Measurements from ENCODE around the gene TMEM141. TPM values are rescaled to one million over a fixed set of nuclear protein-coding genes. Genes with fewer than 3 reads are reported as not detected.
"Not testable (repeated sequence)": the region's sequence is repeated elsewhere in the genome, so short reads cannot be mapped to it uniquely, and the experiment has no call there.

Gene TMEM141
- total RNA-seq, 4 donors from 2014 or later = 43.1 to 88.1 (median 70.9) TPM

DNA sequence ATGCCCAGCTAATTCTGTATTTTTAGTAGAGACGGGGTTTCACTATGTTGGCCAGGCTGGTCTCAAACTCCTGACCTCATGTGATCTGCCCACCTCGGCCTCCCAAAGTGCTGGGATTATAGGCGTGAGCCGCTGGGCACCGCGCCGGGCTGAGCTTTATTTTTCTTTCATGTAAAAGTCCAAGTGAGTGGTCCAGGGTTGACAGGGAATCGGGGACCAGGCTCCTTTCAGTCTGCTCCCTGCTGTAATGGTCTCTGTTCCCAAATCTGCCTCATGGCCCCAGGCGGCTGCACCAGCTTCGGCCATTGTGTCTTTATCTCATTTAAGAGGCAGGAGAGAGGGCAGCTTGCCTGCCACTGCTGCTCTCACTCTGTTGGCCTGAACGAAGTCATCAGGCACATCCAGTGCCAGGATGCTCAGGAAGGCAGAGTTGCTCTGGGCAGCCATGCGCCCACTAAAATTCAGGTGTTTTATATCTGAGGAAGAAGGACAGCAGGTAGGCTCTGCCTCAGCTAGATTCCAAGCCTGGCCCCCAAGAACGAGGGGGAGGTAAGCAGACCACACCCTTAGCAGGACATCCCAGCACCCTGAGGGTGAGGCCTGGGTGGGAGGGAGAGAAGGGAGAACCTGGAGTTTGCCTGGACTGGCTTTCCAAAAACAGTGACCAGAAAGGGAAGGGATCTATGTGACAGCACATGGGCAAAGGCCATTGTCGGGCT, 3.3 kb downstream of the TMEM141 start:
- TF ChIP-seq, protein P1, sequence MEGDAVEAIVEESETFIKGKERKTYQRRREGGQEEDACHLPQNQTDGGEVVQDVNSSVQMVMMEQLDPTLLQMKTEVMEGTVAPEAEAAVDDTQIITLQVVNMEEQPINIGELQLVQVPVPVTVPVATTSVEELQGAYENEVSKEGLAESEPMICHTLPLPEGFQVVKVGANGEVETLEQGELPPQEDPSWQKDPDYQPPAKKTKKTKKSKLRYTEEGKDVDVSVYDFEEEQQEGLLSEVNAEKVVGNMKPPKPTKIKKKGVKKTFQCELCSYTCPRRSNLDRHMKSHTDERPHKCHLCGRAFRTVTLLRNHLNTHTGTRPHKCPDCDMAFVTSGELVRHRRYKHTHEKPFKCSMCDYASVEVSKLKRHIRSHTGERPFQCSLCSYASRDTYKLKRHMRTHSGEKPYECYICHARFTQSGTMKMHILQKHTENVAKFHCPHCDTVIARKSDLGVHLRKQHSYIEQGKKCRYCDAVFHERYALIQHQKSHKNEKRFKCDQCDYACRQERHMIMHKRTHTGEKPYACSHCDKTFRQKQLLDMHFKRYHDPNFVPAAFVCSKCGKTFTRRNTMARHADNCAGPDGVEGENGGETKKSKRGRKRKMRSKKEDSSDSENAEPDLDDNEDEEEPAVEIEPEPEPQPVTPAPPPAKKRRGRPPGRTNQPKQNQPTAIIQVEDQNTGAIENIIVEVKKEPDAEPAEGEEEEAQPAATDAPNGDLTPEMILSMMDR (IDR thresholded peaks at IDR 0.05) = no peak
- ATAC-seq (ENCODE audit: low FRiP score) = no peak
- DNase-seq (ENCODE audit: low spot score) = no peak

DNA sequence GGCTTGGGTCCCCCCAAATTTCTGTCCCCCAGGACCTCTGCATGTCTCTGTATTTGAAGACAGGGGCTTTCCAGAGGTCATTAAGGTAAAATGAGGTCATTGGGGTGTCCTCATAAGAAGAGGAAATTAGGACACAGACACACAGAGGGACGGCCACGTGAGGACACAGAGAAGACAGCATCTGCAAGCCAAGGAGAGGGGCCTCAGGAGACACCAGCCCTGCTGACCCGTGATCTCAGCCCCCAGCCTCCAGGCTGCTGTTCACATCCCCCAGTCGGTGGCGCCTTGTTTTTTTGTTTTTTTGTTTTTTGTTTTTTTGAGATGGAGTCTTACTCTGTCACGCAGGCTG, 3.8 kb downstream of the TMEM141 start:
- ATAC-seq (ENCODE audit: low FRiP score) (no peak), DNase-seq (ENCODE audit: low spot score) (no peak)
- TF ChIP-seq, protein P1 (IDR thresholded peaks at IDR 0.05) = no peak

DNA sequence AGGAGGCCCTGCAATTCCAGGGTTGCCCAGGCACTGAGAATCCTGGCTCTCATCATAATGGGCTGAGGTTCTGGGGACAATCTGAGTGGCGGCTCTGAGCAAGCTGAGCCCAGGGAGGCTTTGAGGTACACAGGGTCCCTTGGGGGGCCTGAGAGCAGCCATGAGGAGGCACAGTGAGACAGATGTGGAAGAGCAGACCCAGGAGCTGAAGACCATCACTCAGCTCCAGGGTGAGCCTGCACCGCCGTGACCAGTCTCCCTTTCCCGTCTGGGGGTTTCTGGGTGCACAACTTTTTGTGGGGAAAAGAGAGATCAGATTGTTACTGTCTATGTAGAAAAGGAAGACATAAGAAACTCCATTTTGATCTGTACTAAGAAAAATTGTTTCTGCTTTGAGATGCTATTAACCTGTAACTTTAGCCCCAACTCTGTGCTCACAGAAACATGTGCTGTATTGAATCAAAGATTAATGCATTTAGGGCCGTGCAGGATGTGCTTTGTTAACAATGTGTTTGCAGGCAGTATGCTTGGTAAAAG, 5.2 kb downstream of the TMEM141 start, which contains the start of gene CCDC183:
TSS of gene CCDC183 (plus strand) at position 101 of the 537 bp plus-strand sequence. CDS start at position 161, 60 bp downstream.
- ATAC-seq (ENCODE audit: low FRiP score) (no peak), DNase-seq (ENCODE audit: low spot score) (no peak)
- TF ChIP-seq, protein P1 (IDR thresholded peaks at IDR 0.05) = no peak

DNA sequence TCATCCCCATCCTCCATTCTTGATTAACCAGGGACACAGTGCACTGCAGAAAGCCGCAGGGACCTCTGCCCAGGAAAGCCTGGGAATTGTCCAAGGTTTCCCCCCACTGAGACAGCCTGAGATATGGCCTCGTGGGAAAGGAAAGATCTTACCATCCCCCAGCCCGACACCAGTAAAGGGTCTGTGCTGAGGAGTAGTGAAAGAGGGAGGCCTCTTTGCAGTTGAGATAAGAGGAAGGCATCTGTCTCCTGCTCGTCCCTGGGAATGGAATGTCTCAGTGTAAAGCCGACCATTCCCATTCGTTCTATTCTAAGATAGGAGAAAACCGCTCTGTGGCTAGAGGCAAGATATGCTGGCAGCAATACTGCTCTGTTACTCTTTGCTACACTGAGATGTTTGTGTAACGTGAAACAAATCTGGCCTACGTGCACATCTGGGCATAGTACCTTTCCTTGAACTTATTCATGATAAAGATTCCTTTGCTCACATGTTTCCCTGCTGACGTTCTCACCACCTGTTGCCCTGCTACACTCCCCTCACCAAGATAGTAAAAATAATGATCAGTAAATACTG, 5.7 kb downstream of the TMEM141 start:
- DNase-seq (ENCODE audit: low spot score); ATAC-seq (ENCODE audit: low FRiP score): not testable (repeated sequence)

DNA sequence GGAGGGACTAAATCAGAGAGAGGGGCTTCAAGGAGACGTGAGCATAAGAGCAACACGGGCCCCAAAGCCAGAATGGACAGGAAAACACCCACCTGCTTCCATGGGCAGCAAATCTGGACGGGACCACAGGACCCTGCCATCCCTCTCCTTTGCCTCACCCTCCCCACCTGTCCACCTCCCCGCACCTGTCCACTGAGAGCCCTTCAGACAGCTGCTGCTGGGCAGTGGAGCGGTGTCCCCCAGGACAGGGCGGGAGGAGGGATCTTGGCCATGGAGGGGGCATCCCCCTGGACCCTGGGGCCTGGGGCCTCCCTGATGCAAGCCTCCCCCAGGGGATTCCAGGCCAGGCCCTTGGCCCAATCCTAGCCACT, 7.5 kb downstream of the TMEM141 start:
- DNase-seq (ENCODE audit: low spot score) = no peak
- ATAC-seq (ENCODE audit: low FRiP score) = no peak
- TF ChIP-seq, protein P1 (IDR thresholded peaks at IDR 0.05) = no peak

DNA sequence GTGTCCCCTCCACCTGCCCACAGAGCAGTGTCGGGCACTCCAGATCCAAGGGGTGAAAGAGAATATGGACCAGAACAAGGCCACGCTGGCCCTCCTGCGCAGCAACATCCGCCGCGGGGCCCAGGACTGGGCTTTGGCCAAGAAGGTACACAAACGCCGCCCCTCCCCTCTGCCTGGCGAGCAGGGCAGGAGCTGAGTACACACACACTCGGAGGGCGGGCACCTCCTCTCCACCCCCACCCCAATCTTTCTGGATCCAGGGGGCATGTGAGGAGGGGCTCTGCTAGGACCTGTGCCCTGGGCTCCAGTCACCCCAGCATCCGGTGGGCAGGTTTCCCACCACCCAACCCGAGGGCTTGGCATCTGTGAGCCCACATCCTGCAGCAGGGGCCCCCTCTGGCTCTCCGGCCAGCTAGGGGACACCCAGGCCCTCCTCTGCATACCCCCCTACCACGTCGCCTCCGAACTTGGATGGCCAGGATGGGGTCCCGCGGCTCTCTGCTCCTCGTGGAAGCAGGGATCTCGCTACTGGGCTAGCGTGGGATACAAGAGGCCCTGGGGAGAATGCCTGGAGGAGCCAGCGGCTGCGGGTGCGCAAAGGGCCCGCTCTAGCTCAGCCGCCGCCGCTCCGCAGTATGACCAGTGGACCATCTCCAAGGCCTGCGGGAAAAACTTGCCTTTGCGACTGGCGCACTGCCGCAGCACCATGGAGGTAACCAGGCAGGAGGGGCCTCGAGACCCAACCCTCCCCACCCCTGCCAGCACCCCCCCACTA, 8.1 kb downstream of the TMEM141 start:
- ATAC-seq (ENCODE audit: low FRiP score) (no peak), DNase-seq (ENCODE audit: low spot score) (no peak)
- TF ChIP-seq, protein P1 (IDR thresholded peaks at IDR 0.05) = no peak

Data from omental fat pad (tissue), 4 donors.